COLO829 (cell line): Measurements from ENCODE around the gene CTAG1B.
"Not testable (repeated sequence)": the region's sequence is repeated elsewhere in the genome, so short reads cannot be mapped to it uniquely, and the experiment has no call there.

Source experiments
- DNase-seq: peaks from one replicate; pipeline ENCODE4 v3.0.0; 2012; ENCODE audit warnings: low spot score

CTAG1B gene

GRCh38 chrX:154620767-154621414, 1.8 kb upstream of the CTAG1B start:
- not testable (repeated sequence) for DNase-seq

- DNase-seq, result not testable (repeated sequence)
These were observed 5.5 kb downstream of the CTAG1B start for GRCh38 chrX:154613586-154613985.

GRCh38 chrX:154611146-154611545, 7.9 kb downstream of the CTAG1B start:
- DNase-seq, result not testable (repeated sequence)

GRCh38 chrX:154608823-154609222, 10.3 kb downstream of the CTAG1B start:
- DNase-seq, result not testable (repeated sequence)

GRCh38 chrX:154607976-154608375, 11.1 kb downstream of the CTAG1B start:
- not testable (repeated sequence) for DNase-seq

GRCh38 chrX:154607370-154607769, 11.7 kb downstream of the CTAG1B start:
- DNase-seq, result no peak

GRCh38 chrX:154605566-154605965, 13.5 kb downstream of the CTAG1B start:
- no peak for DNase-seq

- DNase-seq, result no peak
These were observed 15.3 kb downstream of the CTAG1B start for GRCh38 chrX:154603438-154604430.

- DNase-seq, result no peak
These were observed 16.2 kb downstream of the CTAG1B start for GRCh38 chrX:154602766-154603437.

- DNase-seq, result no peak
These were observed 16.9 kb downstream of the CTAG1B start for GRCh38 chrX:154602226-154602625.

GRCh38 chrX:154600759-154601374, 18.2 kb downstream of the CTAG1B start:
- DNase-seq, result no peak

- no peak for DNase-seq
These were observed 19.6 kb downstream of the CTAG1B start for GRCh38 chrX:154599531-154599930.

- DNase-seq, result no peak
These were observed 20.4 kb downstream of the CTAG1B start for GRCh38 chrX:154598656-154599055.

GRCh38 chrX:154597221-154597620, 21.9 kb downstream of the CTAG1B start:
- DNase-seq, result no peak

GRCh38 chrX:154596290-154596929, 22.7 kb downstream of the CTAG1B start:
- peak; percentile 15 for DNase-seq

GRCh38 chrX:154595559-154596249, 23.4 kb downstream of the CTAG1B start:
- DNase-seq, result no peak

GRCh38 chrX:154594491-154594890, 24.6 kb downstream of the CTAG1B start:
- no peak for DNase-seq

GRCh38 chrX:154593201-154593600, 25.9 kb downstream of the CTAG1B start:
- no peak for DNase-seq

GRCh38 chrX:154592505-154592904, 26.6 kb downstream of the CTAG1B start:
- DNase-seq, result no peak

GRCh38 chrX:154590415-154590814, 28.7 kb downstream of the CTAG1B start:
- not testable (repeated sequence) for DNase-seq
